GM12872 (cell line): Measurements from ENCODE around the gene ANKK1.

Experiments
- CTCF ChIP-seq: IDR thresholded peaks from 3 replicates; pipeline ENCODE4 v1.5.1; 2011; ENCODE audit warnings: low read depth, mild to moderate bottlenecking, low read length, moderate library complexity; ENCODE audit not compliant: insufficient read depth

Gene ANKK1

GRCh38 chr11:113370634-113371033 lies 16.9 kb upstream of the ANKK1 start:
- TF ChIP-seq CTCF = no peak

GRCh38 chr11:113372309-113372708 lies 15.3 kb upstream of the ANKK1 start:
- 0 out of 3 replicates have a peak, but pooled peaks have one; percentile 9 for TF ChIP-seq CTCF

- no peak for TF ChIP-seq CTCF
These were observed 14.3 kb upstream of the ANKK1 start for GRCh38 chr11:113373306-113373705.

- TF ChIP-seq CTCF = no peak
These were observed 13.5 kb upstream of the ANKK1 start for GRCh38 chr11:113373981-113374560.

- no peak for TF ChIP-seq CTCF
These were observed 12.2 kb upstream of the ANKK1 start for GRCh38 chr11:113375402-113375801.

- no peak for TF ChIP-seq CTCF
These were observed 11.4 kb upstream of the ANKK1 start for GRCh38 chr11:113376156-113376555.

- TF ChIP-seq CTCF = no peak
These were observed 9.7 kb upstream of the ANKK1 start for GRCh38 chr11:113377681-113378412.
